ENCODE results near the gene MCF2.

MCF2 gene

DNA sequence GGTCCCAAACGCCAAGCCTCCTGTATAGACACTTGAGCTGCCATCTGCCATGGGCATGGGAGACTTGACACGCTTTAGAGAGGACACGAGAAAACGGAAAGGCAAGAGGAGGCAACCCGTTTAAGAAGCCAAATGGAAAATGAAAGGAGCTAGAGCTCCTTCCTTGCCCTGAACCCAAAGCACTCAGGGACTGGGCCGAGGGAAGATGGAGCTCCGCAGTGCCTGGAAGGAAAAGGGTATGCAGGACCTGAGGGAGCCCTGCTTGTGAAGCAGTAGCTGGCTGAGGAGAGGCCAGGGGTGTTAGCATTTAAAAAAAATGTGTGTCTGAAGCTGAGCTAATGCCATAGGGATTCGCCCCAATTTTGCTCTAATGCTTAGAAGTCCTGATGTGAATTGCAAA lies 15.1 kb downstream of the MCF2 start:
- Histone ChIP-seq H3K27ac (ENCODE audit: low read depth, low read length, poor library complexity, severe bottlenecking) (no peak overlapping the region), H3K9me3 (ENCODE audit: low read length) (no peaks in the 10 kb centered on the region), H3K27me3 (ENCODE audit: insufficient read depth, low read length) (no peaks in the 10 kb centered on the region), H3K4me2 (ENCODE audit: low read length) (no peak overlapping the region), H3K4me1 (ENCODE audit: insufficient read depth, low read length, severe bottlenecking) (no peaks in the 10 kb centered on the region), H3K4me3 (ENCODE audit: low read depth, low read length, poor library complexity, severe bottlenecking) (no peak overlapping the region), H3F3A (ENCODE audit: insufficient read depth, low read length) (no peaks in the 10 kb centered on the region), H3K9ac (ENCODE audit: low read length) (no peak overlapping the region), H3K36me3 (ENCODE audit: insufficient read depth, low read length) (no peaks in the 10 kb centered on the region), H3K79me2 (ENCODE audit: insufficient read depth, low read length) (no peaks in the 10 kb centered on the region), H3K9me2 (ENCODE audit: low read depth, low read length) (no peaks in the 10 kb centered on the region), H4K20me1 (ENCODE audit: insufficient read depth, low read length) (no peaks in the 10 kb centered on the region), H2AFZ (ENCODE audit: low read length) (no peak overlapping the region)
- TF ChIP-seq, protein P1, sequence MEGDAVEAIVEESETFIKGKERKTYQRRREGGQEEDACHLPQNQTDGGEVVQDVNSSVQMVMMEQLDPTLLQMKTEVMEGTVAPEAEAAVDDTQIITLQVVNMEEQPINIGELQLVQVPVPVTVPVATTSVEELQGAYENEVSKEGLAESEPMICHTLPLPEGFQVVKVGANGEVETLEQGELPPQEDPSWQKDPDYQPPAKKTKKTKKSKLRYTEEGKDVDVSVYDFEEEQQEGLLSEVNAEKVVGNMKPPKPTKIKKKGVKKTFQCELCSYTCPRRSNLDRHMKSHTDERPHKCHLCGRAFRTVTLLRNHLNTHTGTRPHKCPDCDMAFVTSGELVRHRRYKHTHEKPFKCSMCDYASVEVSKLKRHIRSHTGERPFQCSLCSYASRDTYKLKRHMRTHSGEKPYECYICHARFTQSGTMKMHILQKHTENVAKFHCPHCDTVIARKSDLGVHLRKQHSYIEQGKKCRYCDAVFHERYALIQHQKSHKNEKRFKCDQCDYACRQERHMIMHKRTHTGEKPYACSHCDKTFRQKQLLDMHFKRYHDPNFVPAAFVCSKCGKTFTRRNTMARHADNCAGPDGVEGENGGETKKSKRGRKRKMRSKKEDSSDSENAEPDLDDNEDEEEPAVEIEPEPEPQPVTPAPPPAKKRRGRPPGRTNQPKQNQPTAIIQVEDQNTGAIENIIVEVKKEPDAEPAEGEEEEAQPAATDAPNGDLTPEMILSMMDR (IDR thresholded peaks at IDR 0.05; ENCODE audit: low read length): no peak
- TF ChIP-seq EZH2 (IDR thresholded peaks at IDR 0.05; ENCODE audit: borderline replicate concordance, low read length): no peak

DNA sequence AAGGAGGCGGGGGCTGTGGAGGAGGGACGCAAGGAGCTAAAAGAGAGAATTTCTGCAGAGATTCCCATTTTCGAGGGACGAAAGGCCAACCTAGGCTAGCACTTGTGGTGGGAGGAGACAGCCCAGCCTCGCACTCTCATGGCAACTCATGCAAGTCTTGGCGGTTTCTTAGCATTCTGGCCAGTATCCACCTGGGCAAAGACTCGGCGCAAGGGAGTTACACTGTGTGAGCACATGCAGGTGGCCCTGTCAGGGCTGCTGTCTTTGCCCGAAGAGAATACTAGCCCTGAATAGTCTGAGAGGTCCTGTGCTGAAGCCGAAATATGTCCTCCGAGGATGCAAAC lies 15.5 kb downstream of the MCF2 start:
- Histone ChIP-seq H3F3A (ENCODE audit: insufficient read depth, low read length) (no peaks in the 10 kb centered on the region), H3K36me3 (ENCODE audit: insufficient read depth, low read length) (no peaks in the 10 kb centered on the region), H3K4me3 (ENCODE audit: low read depth, low read length, poor library complexity, severe bottlenecking) (no peak overlapping the region), H2AFZ (ENCODE audit: low read length) (no peak overlapping the region), H3K4me2 (ENCODE audit: low read length) (no peak overlapping the region), H3K79me2 (ENCODE audit: insufficient read depth, low read length) (no peaks in the 10 kb centered on the region), H3K27ac (ENCODE audit: low read depth, low read length, poor library complexity, severe bottlenecking) (no peak overlapping the region), H3K27me3 (ENCODE audit: insufficient read depth, low read length) (no peaks in the 10 kb centered on the region), H3K9me3 (ENCODE audit: low read length) (no peaks in the 10 kb centered on the region), H3K9ac (ENCODE audit: low read length) (no peak overlapping the region), H4K20me1 (ENCODE audit: insufficient read depth, low read length) (no peaks in the 10 kb centered on the region), H3K9me2 (ENCODE audit: low read depth, low read length) (no peaks in the 10 kb centered on the region), H3K4me1 (ENCODE audit: insufficient read depth, low read length, severe bottlenecking) (no peaks in the 10 kb centered on the region)
- TF ChIP-seq, protein P1 (IDR thresholded peaks at IDR 0.05; ENCODE audit: low read length): no peak
- TF ChIP-seq EZH2 (IDR thresholded peaks at IDR 0.05; ENCODE audit: borderline replicate concordance, low read length): no peak

DNA sequence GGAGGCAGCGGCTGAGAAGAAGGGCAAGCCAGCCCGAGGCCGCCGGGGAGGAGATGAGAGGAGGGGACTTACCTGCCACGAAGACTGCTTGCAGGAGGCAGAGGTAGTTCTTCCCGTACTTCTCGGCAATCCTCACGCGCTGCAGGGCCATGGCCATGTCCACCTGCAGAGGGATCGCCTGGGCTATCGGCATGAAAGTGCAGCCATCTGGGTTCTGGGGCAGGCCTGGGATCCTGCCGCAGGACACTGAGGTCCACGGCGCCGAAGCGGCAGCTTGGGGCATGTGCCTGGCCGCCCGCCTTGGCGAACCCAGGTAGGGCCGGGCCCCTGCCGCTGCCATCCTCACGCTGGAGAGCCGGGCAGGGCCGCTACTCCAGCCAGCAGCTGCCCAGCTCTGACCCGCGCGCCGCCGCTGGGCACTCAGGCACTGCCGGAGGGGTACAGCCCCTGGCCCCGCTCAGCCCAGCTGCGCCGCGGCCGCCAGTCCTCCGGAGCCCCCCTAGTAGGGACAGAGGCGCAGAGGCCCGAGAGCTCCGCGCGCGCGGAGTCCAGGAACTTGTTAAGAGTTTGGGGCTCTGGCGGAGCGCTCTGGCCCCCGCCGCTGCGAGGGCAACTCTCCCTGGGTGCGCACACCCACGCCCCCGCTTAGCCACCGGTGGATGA lies 16.0 kb downstream of the MCF2 start:
- Histone ChIP-seq H3K9me2 (ENCODE audit: low read depth, low read length) (no peaks in the 10 kb centered on the region), H2AFZ (ENCODE audit: low read length) (no peak overlapping the region), H3K9ac (ENCODE audit: low read length) (no peak overlapping the region), H3K27me3 (ENCODE audit: insufficient read depth, low read length) (no peaks in the 10 kb centered on the region), H4K20me1 (ENCODE audit: insufficient read depth, low read length) (no peaks in the 10 kb centered on the region), H3K27ac (ENCODE audit: low read depth, low read length, poor library complexity, severe bottlenecking) (no peak overlapping the region), H3K4me1 (ENCODE audit: insufficient read depth, low read length, severe bottlenecking) (no peaks in the 10 kb centered on the region), H3K4me3 (ENCODE audit: low read depth, low read length, poor library complexity, severe bottlenecking) (no peak overlapping the region), H3K36me3 (ENCODE audit: insufficient read depth, low read length) (no peaks in the 10 kb centered on the region), H3F3A (ENCODE audit: insufficient read depth, low read length) (no peaks in the 10 kb centered on the region), H3K4me2 (ENCODE audit: low read length) (no peak overlapping the region), H3K9me3 (ENCODE audit: low read length) (no peaks in the 10 kb centered on the region), H3K79me2 (ENCODE audit: insufficient read depth, low read length) (no peaks in the 10 kb centered on the region)
- TF ChIP-seq, protein P1 (IDR thresholded peaks at IDR 0.05; ENCODE audit: low read length): no peak
- TF ChIP-seq EZH2 (IDR thresholded peaks at IDR 0.05; ENCODE audit: borderline replicate concordance, low read length): no peak
